AML-193 (cell line): Measurements from ENCODE around the gene PSME3.

Source experiments
- DNase-seq, 2 experiments: peaks; one replicate each; lab custom pipeline; 2025; lab: John Stamatoyannopoulos, UW

PSME3 gene

GRCh38 chr17:42832934-42833766 is at the start of gene PSME3:
PSME3 (plus strand) TSS chr17:42833397; CDS start chr17:42833632, 235 bp downstream.
- peak; percentile 90 to 95 for DNase-seq

- DNase-seq: no peak
Measured at GRCh38 chr17:42783791-42784138, 49.4 kb upstream of the PSME3 start.

DNA sequence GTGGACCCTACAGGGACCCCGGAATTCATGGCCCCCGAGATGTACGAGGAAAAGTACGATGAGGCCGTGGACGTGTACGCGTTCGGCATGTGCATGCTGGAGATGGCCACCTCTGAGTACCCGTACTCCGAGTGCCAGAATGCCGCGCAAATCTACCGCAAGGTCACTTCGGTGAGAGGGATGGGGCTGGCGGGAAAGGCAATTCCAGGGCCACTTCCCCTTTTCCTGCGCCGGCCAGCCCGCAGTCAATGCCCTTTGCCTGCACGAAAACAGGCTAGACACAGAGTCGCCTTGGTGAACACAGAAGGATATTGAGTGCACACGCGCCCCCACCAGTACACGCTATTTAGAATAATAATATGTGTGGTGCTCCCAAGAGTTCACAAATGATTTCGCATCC is 48.8 kb upstream of the PSME3 start:
- no peak for DNase-seq

- DNase-seq: no peak
Measured at GRCh38 chr17:42784811-42785592, 48.2 kb upstream of the PSME3 start.

GRCh38 chr17:42787266-42787665 is 45.9 kb upstream of the PSME3 start:
- no peak for DNase-seq

DNA sequence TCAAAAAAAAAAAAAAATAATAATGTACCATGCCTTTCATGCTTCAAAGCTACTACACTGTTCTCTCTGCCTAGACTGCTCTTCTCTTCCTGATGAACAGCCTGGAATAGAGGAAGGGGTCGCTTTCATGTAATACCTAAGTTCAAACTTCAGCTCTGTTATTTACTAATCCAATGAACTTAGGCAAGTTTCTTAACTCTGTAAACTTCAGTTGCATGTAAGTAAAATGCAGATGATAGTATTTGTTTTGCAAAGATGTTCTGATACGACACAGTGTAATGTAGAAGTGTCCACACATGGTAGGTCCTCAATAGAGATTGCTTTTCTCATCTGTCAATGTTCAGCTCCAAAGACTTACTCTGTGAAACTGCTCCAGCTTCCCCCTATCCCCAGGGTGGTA is 41.2 kb upstream of the PSME3 start:
- no peak for DNase-seq

GRCh38 chr17:42792545-42792944 is 40.7 kb upstream of the PSME3 start:
- DNase-seq: no peak

DNA sequence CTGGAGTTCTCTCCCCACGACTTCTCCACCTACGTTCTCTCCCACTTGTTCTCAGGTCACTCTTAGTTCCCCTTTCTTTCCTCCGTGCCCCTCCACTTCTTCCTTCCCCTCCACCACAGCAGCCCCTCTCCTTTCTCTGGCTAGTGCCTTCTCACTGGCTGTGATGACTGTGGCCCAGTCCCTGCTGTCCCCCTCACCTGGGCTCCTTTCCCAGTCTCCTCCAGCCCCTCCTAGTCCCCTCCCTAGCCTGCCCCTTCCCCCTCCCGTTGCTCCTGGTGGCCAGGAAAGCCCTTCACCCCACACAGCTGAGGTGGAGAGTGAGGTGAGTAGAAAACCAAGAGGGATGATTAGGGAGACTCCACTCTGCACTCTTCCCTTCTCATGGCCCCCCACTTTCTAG is 38.1 kb upstream of the PSME3 start:
- no peak for DNase-seq

- DNase-seq: no peak
Measured at GRCh38 chr17:42795465-42795864, 37.7 kb upstream of the PSME3 start.

DNA sequence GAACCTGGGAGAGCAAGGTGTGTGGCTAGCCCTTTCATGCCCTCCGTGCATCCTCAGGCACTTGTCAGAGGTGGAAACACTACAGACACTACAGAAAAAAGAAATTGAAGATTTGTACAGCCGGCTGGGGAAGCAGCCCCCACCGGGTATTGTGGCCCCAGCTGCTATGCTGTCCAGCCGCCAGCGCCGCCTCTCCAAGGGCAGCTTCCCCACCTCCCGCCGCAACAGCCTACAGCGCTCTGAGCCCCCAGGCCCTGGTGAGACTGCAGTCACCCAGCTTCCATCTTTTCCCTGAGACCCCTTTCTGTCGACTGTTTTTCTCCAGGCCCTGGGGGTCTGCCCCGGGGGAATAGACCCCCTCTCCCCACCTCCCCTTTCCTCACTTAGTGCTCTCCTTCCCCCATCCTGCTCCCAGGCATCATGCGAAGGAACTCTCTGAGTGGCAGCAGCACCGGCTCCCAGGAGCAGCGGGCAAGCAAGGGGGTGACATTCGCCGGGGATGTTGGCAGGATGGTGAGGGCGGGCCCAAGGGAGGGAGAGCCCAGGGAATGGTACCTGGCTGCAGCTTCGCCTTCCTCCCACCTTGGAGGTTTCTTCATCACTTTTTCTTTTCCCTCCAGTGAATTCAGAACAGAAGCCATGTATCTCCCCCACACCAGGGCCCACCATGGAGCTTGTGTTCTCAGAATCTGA is 37.0 kb upstream of the PSME3 start:
- no peak for DNase-seq

DNA sequence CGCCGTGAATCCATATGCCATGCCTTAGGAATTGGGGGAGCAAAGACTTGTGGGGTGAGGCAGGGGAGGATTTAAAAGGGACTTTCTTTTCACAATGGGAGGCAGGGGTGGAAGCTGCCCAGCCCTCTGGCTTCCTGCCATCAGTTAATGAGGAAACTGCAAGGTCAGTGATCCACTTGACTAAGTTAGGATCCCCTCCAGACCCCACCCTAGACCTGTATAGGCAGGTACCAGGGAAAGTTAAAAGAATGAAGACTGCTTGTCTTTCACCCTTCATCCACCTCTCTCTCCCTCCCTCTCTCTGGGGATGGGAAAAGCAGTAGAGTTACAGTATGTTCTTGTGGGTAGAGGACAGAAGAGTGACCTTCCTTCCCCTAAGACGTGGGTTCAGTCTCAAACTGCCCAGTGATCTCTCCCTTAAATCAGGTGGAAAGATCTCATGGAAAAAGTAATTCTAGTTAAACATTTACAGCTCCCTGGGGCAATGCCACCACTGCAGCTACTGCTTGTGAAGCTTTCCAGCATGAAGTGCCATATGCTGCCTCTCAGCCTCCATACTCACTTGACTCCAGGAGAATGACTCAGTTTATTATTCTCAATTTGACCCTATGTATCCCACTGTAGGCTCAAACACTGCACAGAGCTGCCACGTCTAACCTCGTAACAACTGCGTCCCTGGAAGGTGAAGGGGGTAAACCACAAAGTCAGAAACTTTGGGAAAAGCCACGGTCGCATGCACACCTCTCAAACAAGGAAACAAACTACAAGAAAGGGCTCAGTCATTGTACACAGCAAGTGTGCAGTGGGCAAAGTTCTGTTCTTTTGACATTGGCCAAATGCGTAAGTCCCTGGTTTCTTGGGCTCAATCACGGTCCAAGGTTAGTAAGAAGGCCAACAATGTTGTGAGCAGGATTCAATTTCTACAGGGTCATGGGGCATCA is 35.9 kb upstream of the PSME3 start:
- no peak for DNase-seq

GRCh38 chr17:42798011-42798382 is 35.2 kb upstream of the PSME3 start:
- DNase-seq: no peak

- peak; percentile 83 to 87 for DNase-seq
Measured at GRCh38 chr17:42798383-42799380, 34.5 kb upstream of the PSME3 start, which contains the start of the genes CNTD1 and COA3. CNTD1 (plus strand) TSS chr17:42798861; CDS start chr17:42799068, 207 bp downstream. COA3 (minus strand) TSS chr17:42798704; CDS start chr17:42798681, 23 bp downstream.

GRCh38 chr17:42803074-42803883 is 29.9 kb upstream of the PSME3 start:
- DNase-seq: no peak

- no peak for DNase-seq
Measured at GRCh38 chr17:42804918-42805367, 28.3 kb upstream of the PSME3 start.

- no peak for DNase-seq
Measured at GRCh38 chr17:42806249-42806648, 26.9 kb upstream of the PSME3 start.

DNA sequence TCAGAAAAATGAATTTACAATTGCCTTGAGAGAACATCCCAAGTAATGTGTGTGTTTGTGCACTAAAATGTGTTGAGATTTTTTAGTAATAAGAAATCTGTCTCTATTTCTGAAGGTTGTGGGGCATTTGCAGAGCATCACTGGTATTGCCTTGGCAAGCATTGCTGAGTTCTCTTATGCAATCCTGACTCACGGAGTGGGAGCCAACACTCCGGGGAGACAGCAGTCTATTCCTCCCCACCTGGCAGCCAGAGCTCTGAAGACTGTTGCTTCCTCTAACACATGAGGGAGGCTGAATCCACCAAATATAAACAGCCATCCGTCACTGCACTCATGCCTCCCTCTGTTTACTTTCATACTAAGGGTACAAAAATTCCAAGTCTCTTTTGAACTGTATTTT is 23.9 kb upstream of the PSME3 start:
- DNase-seq: peak; percentile 60 to 64

DNA sequence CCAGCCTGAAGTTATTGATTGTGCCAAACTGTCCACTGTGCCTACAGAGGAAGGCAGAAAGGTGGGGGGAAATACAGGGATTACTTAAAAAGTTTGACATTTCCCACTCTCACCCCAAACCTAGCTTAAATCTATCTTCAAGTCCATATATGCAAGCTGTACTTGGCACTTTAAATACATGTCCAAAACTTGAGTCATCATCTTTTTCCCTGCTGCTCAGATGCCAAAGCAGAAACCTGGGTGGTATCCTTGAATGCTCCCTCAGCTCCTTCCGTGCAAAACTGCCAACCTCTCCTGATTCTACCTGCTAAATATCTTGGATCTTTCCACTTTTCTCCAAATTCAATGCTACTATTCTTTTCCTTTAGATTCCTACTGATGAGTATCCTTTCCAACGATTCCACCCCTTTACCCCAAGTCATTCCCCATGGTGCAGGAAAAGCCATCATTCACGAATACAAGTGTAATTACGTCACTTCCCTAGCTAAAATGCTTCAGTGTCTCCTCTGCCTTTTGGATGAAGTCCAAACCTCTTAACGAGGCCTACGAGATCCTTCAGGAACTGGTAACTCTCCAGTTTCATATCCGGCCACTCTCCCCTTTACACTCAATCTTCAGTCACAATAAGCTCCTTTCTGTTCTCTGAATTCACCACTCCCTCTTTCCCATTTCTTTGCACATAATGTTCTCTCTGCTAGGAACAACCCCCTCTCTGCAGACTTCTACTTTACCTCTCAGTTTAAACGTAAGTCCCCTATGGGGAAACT is 18.4 kb upstream of the PSME3 start:
- no peak for DNase-seq
